Keratinocyte (primary cell): ENCODE data around the gene IL1B. TPM values are rescaled to one million over a fixed set of nuclear protein-coding genes. Genes with fewer than 3 reads are reported as not detected.

Experiments used
- DNase-seq: peaks from one replicate; pipeline ENCODE4 v3.0.0-alpha.2; 2011; ENCODE audit warnings: low read depth, missing footprints, low spot score
- FAIRE-seq: peaks from 2 replicates; lab custom pipeline; 2011; peaks lifted over from hg19 to GRCh38; lab: Jason Lieb, UNC
- H2AFZ ChIP-seq: 2 replicates; pipeline ENCODE4 v1.6.0; 2012; ENCODE audit warnings: low read length, control low read depth, inconsistent platforms; ENCODE audit not compliant: control insufficient read depth
- H3K27ac ChIP-seq: 2 replicates; pipeline ENCODE4 v1.5.1; 2011; ENCODE audit warnings: low read length; ENCODE audit not compliant: control insufficient read depth, insufficient read depth
- H3K27me3 ChIP-seq: 3 replicates; pipeline ENCODE4 v1.6.0; 2011; ENCODE audit warnings: low read length; ENCODE audit not compliant: control insufficient read depth, insufficient read depth; ENCODE audit errors: extremely low read depth
- H3K36me3 ChIP-seq, 2 experiments: 2 replicates in 1 of 2; 3 replicates in 1 of 2; pipeline ENCODE4 v1.5.1; 2011; ENCODE audit warnings: low read length in 2 of 2, mild to moderate bottlenecking in 1 of 2; ENCODE audit not compliant: control insufficient read depth in 2 of 2, insufficient read depth in 2 of 2; ENCODE audit errors: extremely low read depth in 1 of 2
- H3K4me1 ChIP-seq: 3 replicates; pipeline ENCODE4 v1.5.1; 2011; ENCODE audit warnings: low read length; ENCODE audit not compliant: control insufficient read depth, insufficient read depth; ENCODE audit errors: extremely low read depth
- H3K4me2 ChIP-seq: 3 replicates; pipeline ENCODE4 v1.6.0; 2011; ENCODE audit warnings: low read depth, low read length; ENCODE audit not compliant: control insufficient read depth, insufficient read depth; ENCODE audit errors: extremely low read depth
- H3K4me3 ChIP-seq, 3 experiments: fragments of 200-600 bp in 1 of 3; sonication (generic) in 1 of 3; 2 replicates in 2 of 3; 3 replicates in 1 of 3; pipeline ENCODE4 v1.5.1; 2011 to 2016; ENCODE audit warnings: low read length in 3 of 3, mild to moderate bottlenecking in 3 of 3, control low read depth in 2 of 3, inconsistent platforms in 1 of 3, low read depth in 1 of 3, mixed read lengths in 1 of 3, mixed run types in 1 of 3, moderate library complexity in 1 of 3; ENCODE audit not compliant: control insufficient read depth in 2 of 3, insufficient read depth in 2 of 3; ENCODE audit errors: extremely low read depth in 1 of 3
- H3K79me2 ChIP-seq: 2 replicates; pipeline ENCODE4 v1.6.0; 2012; ENCODE audit warnings: low read length; ENCODE audit not compliant: control insufficient read depth, insufficient read depth
- H3K9ac ChIP-seq: 3 replicates; pipeline ENCODE4 v1.6.0; 2011; ENCODE audit warnings: low read length; ENCODE audit not compliant: control insufficient read depth, insufficient read depth; ENCODE audit errors: extremely low read depth
- H3K9me1 ChIP-seq: 3 replicates; pipeline ENCODE4 v1.6.0; 2011; ENCODE audit warnings: low read length; ENCODE audit not compliant: control insufficient read depth, insufficient read depth; ENCODE audit errors: extremely low read depth
- H3K9me3 ChIP-seq: 2 replicates; pipeline ENCODE4 v1.5.1; 2012; ENCODE audit warnings: low read depth, low read length; ENCODE audit not compliant: control insufficient read depth
- H4K20me1 ChIP-seq: 3 replicates; pipeline ENCODE4 v1.6.0; 2011; ENCODE audit warnings: low read length; ENCODE audit not compliant: control insufficient read depth, insufficient read depth; ENCODE audit errors: extremely low read depth
- EZH2 ChIP-seq: IDR thresholded peaks from one replicate; pipeline ENCODE4 v1.6.1; 2012; ENCODE audit warnings: inconsistent platforms, mild to moderate bottlenecking, low read length, moderate library complexity
- dilution Hi-C: fragments of 300-500 bp; cut with MboI; formaldehyde crosslinking; loops from one replicate; pipeline ENCODE4 v1.7.0; 2020; ENCODE audit warnings: low sequenced_read_pairs; ENCODE audit not compliant: extremely low pct_ligation_motif_present
- polyA plus RNA-seq, 5 experiments: library from polyadenylated mRNA; depleted of rRNA in 3 of 5; stranded (reverse) in 3 of 5; stranded (forward) in 1 of 5; unstranded in 1 of 5; fragments of >200 nt; gene quantifications; 1 replicate in 1 of 5; 2 replicates in 3 of 5; 3 replicates in 1 of 5; pipeline versions ENCODE4 v1.2.1 to v1.2.3, GENCODE V29; 2011 to 2012; ENCODE audit warnings: missing spikeins in 2 of 5, low read depth in 1 of 5, low replicate concordance in 1 of 5
- TF ChIP-seq, protein P1 (sequence below), 3 experiments: IDR thresholded peaks in 1 of 3; conservative IDR thresholded peaks in 1 of 3; optimal IDR thresholded peaks in 1 of 3; 2 replicates in 2 of 3; 3 replicates in 1 of 3; pipeline versions ENCODE3 to v1.5.1; 2011; ENCODE audit warnings: low read length in 3 of 3, mild to moderate bottlenecking in 3 of 3, moderate library complexity in 2 of 3, control low read depth in 1 of 3, inconsistent platforms in 1 of 3; ENCODE audit not compliant: insufficient read depth in 2 of 3; ENCODE audit errors: extremely low read depth in 1 of 3

Gene IL1B
- polyA plus RNA-seq, 1 donor (not counting 4 experiments of a cell fraction or from before 2014, with no cell fraction given) = 232 TPM

DNA sequence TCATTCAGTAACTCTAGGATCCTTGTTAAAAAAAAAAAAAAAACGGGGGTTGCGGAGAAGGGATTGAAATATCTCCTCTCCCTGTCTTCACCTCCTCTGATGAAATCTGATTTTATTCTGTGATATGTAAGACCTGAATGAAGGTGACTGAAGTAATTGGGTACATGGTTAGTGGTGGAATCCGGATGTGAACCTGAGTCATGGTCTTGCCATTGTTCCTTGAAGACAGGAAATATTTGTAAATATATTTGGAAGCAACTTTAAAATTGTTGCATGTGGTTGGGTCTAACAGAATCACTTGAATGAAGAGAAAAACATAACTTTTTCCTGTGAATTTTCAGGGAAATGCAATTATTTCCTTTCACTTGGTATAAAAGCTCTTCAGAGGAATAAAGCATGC lies 49.3 kb downstream of the IL1B start:
- Histone ChIP-seq H3K4me2 (peak overlapping the region; percentile 42), H3K4me1 (peaks cover 38% of the 10 kb centered on the region), H3K9ac (no peak overlapping the region), H2AFZ (no peak overlapping the region), H3K9me1 (no peaks in the 10 kb centered on the region), H3K27me3 (no peaks in the 10 kb centered on the region), H3K9me3 (no peaks in the 10 kb centered on the region), H3K27ac (peak overlapping the region; percentile 58), H3K36me3 (peaks cover 7 to 15% of the 10 kb centered on the region in 2 experiments), H3K4me3 (no peak overlapping the region), H3K79me2 (peaks cover 30% of the 10 kb centered on the region), H4K20me1 (no peaks in the 10 kb centered on the region)
- dilution Hi-C loops = no loop called here
- no peak for TF ChIP-seq EZH2
- TF ChIP-seq, protein P1, sequence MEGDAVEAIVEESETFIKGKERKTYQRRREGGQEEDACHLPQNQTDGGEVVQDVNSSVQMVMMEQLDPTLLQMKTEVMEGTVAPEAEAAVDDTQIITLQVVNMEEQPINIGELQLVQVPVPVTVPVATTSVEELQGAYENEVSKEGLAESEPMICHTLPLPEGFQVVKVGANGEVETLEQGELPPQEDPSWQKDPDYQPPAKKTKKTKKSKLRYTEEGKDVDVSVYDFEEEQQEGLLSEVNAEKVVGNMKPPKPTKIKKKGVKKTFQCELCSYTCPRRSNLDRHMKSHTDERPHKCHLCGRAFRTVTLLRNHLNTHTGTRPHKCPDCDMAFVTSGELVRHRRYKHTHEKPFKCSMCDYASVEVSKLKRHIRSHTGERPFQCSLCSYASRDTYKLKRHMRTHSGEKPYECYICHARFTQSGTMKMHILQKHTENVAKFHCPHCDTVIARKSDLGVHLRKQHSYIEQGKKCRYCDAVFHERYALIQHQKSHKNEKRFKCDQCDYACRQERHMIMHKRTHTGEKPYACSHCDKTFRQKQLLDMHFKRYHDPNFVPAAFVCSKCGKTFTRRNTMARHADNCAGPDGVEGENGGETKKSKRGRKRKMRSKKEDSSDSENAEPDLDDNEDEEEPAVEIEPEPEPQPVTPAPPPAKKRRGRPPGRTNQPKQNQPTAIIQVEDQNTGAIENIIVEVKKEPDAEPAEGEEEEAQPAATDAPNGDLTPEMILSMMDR (optimal IDR thresholded peaks at IDR 0.05 in 1 of 3, IDR thresholded peaks at IDR 0.05 in 1 of 3, conservative IDR thresholded peaks at IDR 0.05 in 1 of 3; ENCODE audit: extremely low read depth in 1 of 3, insufficient read depth in 2 of 3, low read length in 3 of 3) = no peak
- DNase-seq (no peak), FAIRE-seq (no peak)

DNA sequence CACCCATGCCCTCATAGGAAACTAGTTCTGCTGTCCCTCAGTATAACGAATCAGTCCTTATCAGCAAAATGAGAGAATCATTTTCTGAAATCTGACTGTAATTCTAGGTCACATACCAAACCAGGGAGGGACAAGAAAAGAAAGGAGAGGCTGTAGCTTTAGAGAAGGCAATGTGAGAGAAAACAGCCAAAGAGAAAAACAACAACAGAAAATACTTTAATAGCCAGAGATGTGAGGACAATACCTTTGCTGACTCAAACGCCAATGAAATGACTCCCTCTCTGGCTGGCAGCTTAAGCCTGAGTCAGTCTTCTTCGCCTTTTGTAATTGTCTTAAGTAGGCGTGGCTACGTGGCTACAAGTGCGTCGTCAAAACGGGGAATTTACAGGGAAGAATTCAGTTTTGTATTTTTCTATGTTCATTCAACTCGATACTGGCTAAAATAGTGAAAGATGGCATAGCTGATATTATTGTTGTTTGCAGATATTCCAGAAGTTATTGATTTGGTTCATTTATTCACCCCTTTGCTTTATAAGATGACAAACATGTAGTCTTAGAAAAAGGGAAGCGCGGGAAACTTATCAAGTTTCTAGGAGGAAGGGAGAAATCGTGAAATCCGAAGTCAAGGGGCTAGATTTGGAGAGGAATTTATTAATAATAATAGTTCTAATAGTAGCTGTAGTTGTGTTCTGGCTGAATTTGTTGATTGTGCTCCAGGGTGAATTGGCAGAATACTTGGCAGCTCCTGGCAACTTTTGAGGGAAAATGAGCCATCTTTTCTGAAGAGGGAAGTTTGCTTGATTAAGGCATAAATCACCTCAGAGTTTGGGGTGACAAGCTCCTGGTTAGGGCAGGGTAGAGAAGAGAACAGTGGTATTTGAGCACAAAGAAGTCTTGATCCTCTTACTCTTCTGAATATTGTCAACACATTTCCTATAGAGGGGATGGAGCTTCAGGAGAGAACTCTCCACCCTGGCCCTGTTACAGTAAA lies 52.1 kb downstream of the IL1B start, which contains the start of gene IL1A:
Gene IL1A, minus strand, starts transcription at position 295 of the 991 bp plus-strand sequence. CDS start 723 bp downstream, outside the sequence.
- Histone ChIP-seq H4K20me1 (no peaks in the 10 kb centered on the region), H3K9me1 (no peaks in the 10 kb centered on the region), H3K27ac (peak within 1 kb of the TSS; percentile 97), H3K36me3 (peaks cover 18 to 35% of the 10 kb centered on the region in 2 experiments), H3K9me3 (no peaks in the 10 kb centered on the region), H3K4me1 (peaks cover 51% of the 10 kb centered on the region), H3K4me2 (peak within 1 kb of the TSS; percentile 94), H3K9ac (peak within 1 kb of the TSS; percentile 85), H3K79me2 (peaks cover 46% of the 10 kb centered on the region), H3K27me3 (no peaks in the 10 kb centered on the region), H3K4me3 (peak within 1 kb of the TSS; percentile 70 to 83 (median 79)), H2AFZ (no peak within 1 kb of the TSS)
- TF ChIP-seq, protein P1 (optimal IDR thresholded peaks at IDR 0.05 in 1 of 3, IDR thresholded peaks at IDR 0.05 in 1 of 3, conservative IDR thresholded peaks at IDR 0.05 in 1 of 3; ENCODE audit: extremely low read depth in 1 of 3, insufficient read depth in 2 of 3, low read length in 3 of 3) = no peak
- no peak for TF ChIP-seq EZH2
- dilution Hi-C loops = no loop called here
- no peak for DNase-seq
- FAIRE-seq = peak; percentile 93
